HEK293 (cell line): ENCODE data around the gene HLA-DQB2.

Experiments used
- CTCF ChIA-PET: fragments of 350-600 bp; formaldehyde crosslinking; extraction: SDS; loops from one replicate; lab custom pipeline; 2021; ENCODE audit warnings: antibody characterized with exemption; lab: Yijun Ruan, JAX
- POLR2A ChIA-PET: fragments of 300-600 bp; formaldehyde crosslinking; extraction: SDS; loops from one replicate; lab custom pipeline; 2020; ENCODE audit warnings: antibody characterized with exemption, inconsistent platforms; lab: Yijun Ruan, JAX
- H3K27ac ChIP-seq: fragments of 200-500 bp; sonication (Bioruptor generic); 2 replicates; pipeline ENCODE4 v1.5.1; 2014; ENCODE audit warnings: low read depth, low read length, control low read depth, inconsistent platforms; ENCODE audit errors: extremely low read depth
- H3K36me3 ChIP-seq, 2 experiments: fragments of 200-500 bp in 1 of 2; sonication (Bioruptor generic) in 1 of 2; 1 replicate in 1 of 2; 2 replicates in 1 of 2; pipeline ENCODE4 v1.5.1; 2014 to 2017; ENCODE audit warnings: inconsistent platforms in 2 of 2, low read length in 2 of 2; ENCODE audit not compliant: control insufficient read depth in 2 of 2, insufficient read depth in 1 of 2
- H3K4me1 ChIP-seq: fragments of 200-500 bp; sonication (Bioruptor generic); 2 replicates; pipeline ENCODE4 v1.5.1; 2014; ENCODE audit warnings: mild to moderate bottlenecking, low read length, inconsistent platforms; ENCODE audit not compliant: control insufficient read depth, insufficient read depth
- H3K4me3 ChIP-seq: 2 replicates; pipeline ENCODE4 v1.5.1; 2011; ENCODE audit warnings: low read depth, mild to moderate bottlenecking, control low read depth, low read length, moderate library complexity
- H3K9me3 ChIP-seq: fragments of 200-500 bp; sonication (Bioruptor generic); 2 replicates; pipeline ENCODE4 v1.5.1; 2014; ENCODE audit warnings: low read depth, low read length, inconsistent platforms; ENCODE audit not compliant: control insufficient read depth, insufficient read depth
- BCL11A ChIP-seq: fragments of 450-650 bp; formaldehyde crosslinking; IDR thresholded peaks from 2 replicates; pipeline ENCODE4 v1.5.1; 2016; ENCODE audit warnings: low read depth, missing biosample characterization, missing genetic modification characterization
- GLIS2 ChIP-seq: fragments of 450-650 bp; formaldehyde crosslinking; IDR thresholded peaks from 2 replicates; pipeline ENCODE4 v1.5.1; 2016; ENCODE audit warnings: missing biosample characterization, missing genetic modification characterization
- HOXA7 ChIP-seq: sonication (generic); formaldehyde crosslinking; IDR thresholded peaks from 2 replicates; pipeline ENCODE4 v1.8.1; 2022; ENCODE audit warnings: missing genetic modification reagents, borderline replicate concordance
- HOXD13 ChIP-seq: sonication (generic); formaldehyde crosslinking; IDR thresholded peaks from 2 replicates; pipeline ENCODE4 v1.8.0; 2022; ENCODE audit warnings: missing genetic modification reagents, borderline replicate concordance
- KLF1 ChIP-seq: fragments of 450-650 bp; formaldehyde crosslinking; IDR thresholded peaks from 2 replicates; pipeline ENCODE4 v1.5.1; 2016; ENCODE audit warnings: missing biosample characterization, missing genetic modification characterization
- KLF7 ChIP-seq: fragments of 450-650 bp; formaldehyde crosslinking; IDR thresholded peaks from 2 replicates; pipeline ENCODE4 v1.5.1; 2016; ENCODE audit warnings: missing biosample characterization, missing genetic modification characterization, borderline replicate concordance
- REPIN1 ChIP-seq: fragments of 450-650 bp; formaldehyde crosslinking; IDR thresholded peaks from 2 replicates; pipeline ENCODE4 v1.5.1; 2017; ENCODE audit warnings: missing biosample characterization, missing genetic modification characterization, low read depth
- REST ChIP-seq: fragments of 450-650 bp; formaldehyde crosslinking; IDR thresholded peaks from 2 replicates; pipeline ENCODE4 v1.5.1; 2016; ENCODE audit warnings: missing biosample characterization, missing genetic modification characterization
- ZBTB10 ChIP-seq: fragments of 450-650 bp; formaldehyde crosslinking; IDR thresholded peaks from 2 replicates; pipeline ENCODE4 v1.5.1; 2016; ENCODE audit warnings: missing biosample characterization, missing genetic modification characterization
- ZBTB26 ChIP-seq: fragments of 450-650 bp; formaldehyde crosslinking; optimal IDR thresholded peaks from 2 replicates; pipeline ENCODE3; 2016; ENCODE audit warnings: missing biosample characterization, mild to moderate bottlenecking, missing genetic modification characterization
- ZNF112 ChIP-seq: fragments of 450-650 bp; formaldehyde crosslinking; IDR thresholded peaks from 2 replicates; pipeline ENCODE4 v1.5.0; 2017; ENCODE audit warnings: missing biosample characterization, missing genetic modification characterization
- ZNF114 ChIP-seq: fragments of 450-650 bp; formaldehyde crosslinking; IDR thresholded peaks from 2 replicates; pipeline ENCODE4 v1.5.0; 2017; ENCODE audit warnings: missing biosample characterization, missing genetic modification characterization
- ZNF121 ChIP-seq: fragments of 450-650 bp; formaldehyde crosslinking; IDR thresholded peaks from 2 replicates; pipeline ENCODE4 v1.5.1; 2016; ENCODE audit warnings: missing biosample characterization, missing genetic modification characterization
- ZNF16 ChIP-seq: fragments of 450-650 bp; formaldehyde crosslinking; IDR thresholded peaks from 2 replicates; pipeline ENCODE4 v1.5.1; 2016; ENCODE audit warnings: low read depth, missing biosample characterization, missing genetic modification characterization
- ZNF169 ChIP-seq: fragments of 450-650 bp; formaldehyde crosslinking; IDR thresholded peaks from 2 replicates; pipeline ENCODE4 v1.5.1; 2016; ENCODE audit warnings: missing biosample characterization, missing genetic modification characterization
- ZNF175 ChIP-seq: fragments of 450-650 bp; formaldehyde crosslinking; IDR thresholded peaks from 2 replicates; pipeline ENCODE4 v1.5.1; 2016; ENCODE audit warnings: missing biosample characterization, missing genetic modification characterization
- ZNF350 ChIP-seq: fragments of 450-650 bp; formaldehyde crosslinking; IDR thresholded peaks from 2 replicates; pipeline ENCODE4 v1.5.0; 2017; ENCODE audit warnings: missing biosample characterization, mild to moderate bottlenecking, missing genetic modification characterization
- ZNF366 ChIP-seq: fragments of 450-650 bp; formaldehyde crosslinking; conservative IDR thresholded peaks from 2 replicates; pipeline ENCODE4 v1.5.1; 2016; ENCODE audit warnings: missing biosample characterization, missing genetic modification characterization
- ZNF394 ChIP-seq: fragments of 450-650 bp; formaldehyde crosslinking; IDR thresholded peaks from 2 replicates; pipeline ENCODE4 v1.5.1; 2016; ENCODE audit warnings: missing biosample characterization, missing genetic modification characterization, mild to moderate bottlenecking, moderate library complexity, borderline replicate concordance
- ZNF426 ChIP-seq: fragments of 450-650 bp; formaldehyde crosslinking; IDR thresholded peaks from 2 replicates; pipeline ENCODE4 v1.5.1; 2017; ENCODE audit warnings: missing biosample characterization, missing genetic modification characterization, mild to moderate bottlenecking, inconsistent platforms, moderate library complexity
- ZNF596 ChIP-seq: fragments of 450-650 bp; IDR thresholded peaks from 2 replicates; pipeline ENCODE4 v1.5.0; 2018; ENCODE audit warnings: missing biosample characterization, mild to moderate bottlenecking, missing genetic modification characterization, moderate library complexity
- ZNF621 ChIP-seq: fragments of 450-650 bp; formaldehyde crosslinking; IDR thresholded peaks from 2 replicates; pipeline ENCODE4 v1.5.1; 2017; ENCODE audit warnings: missing biosample characterization, missing genetic modification characterization
- ZNF645 ChIP-seq: fragments of 450-650 bp; formaldehyde crosslinking; IDR thresholded peaks from 2 replicates; pipeline ENCODE4; 2016; ENCODE audit warnings: missing biosample characterization, missing genetic modification characterization
- ZNF670 ChIP-seq: fragments of 450-650 bp; formaldehyde crosslinking; IDR thresholded peaks from 2 replicates; pipeline ENCODE4 v1.5.1; 2016; ENCODE audit warnings: missing biosample characterization, missing genetic modification characterization, low read depth
- ZNF776 ChIP-seq: fragments of 450-650 bp; formaldehyde crosslinking; IDR thresholded peaks from 2 replicates; pipeline ENCODE4 v1.5.0; 2017; ENCODE audit warnings: missing biosample characterization, missing genetic modification characterization, borderline replicate concordance
- ZNF830 ChIP-seq: fragments of 450-650 bp; IDR thresholded peaks from 2 replicates; pipeline ENCODE4 v1.5.0; 2018; ENCODE audit warnings: missing biosample characterization, missing genetic modification characterization, low read depth, mild to moderate bottlenecking, moderate library complexity
- ZNF843 ChIP-seq: fragments of 450-650 bp; formaldehyde crosslinking; IDR thresholded peaks from 2 replicates; pipeline ENCODE4 v1.5.1; 2016; ENCODE audit warnings: missing biosample characterization, missing genetic modification characterization

Gene HLA-DQB2

GRCh38 chr6:32763421-32763820 is at the start of gene HLA-DQB2:
HLA-DQB2 (minus strand) TSS chr6:32763532; CDS start chr6:32763470, 62 bp downstream.
- no peak within 1 kb of the TSS for H3K4me3 ChIP-seq
- no peaks in the 10 kb centered on the region for H3K9me3 ChIP-seq
- H3K36me3 ChIP-seq = no peaks in the 10 kb centered on the region
- H3K4me1 ChIP-seq = no peaks in the 10 kb centered on the region
- POLR2A ChIA-PET = no interaction called here
- TF ChIP-seq GLIS2 (no peak), ZNF670 (tag by site-specific recombination) (no peak), ZNF169 (tag by site-specific recombination) (no peak), ZNF394 (no peak), HOXD13 (CRISPR knock-in tag) (no peak), REPIN1 (no peak), ZNF596 (tag by site-specific recombination) (no peak), ZNF645 (tag by site-specific recombination) (no peak), ZNF16 (tag by site-specific recombination) (no peak), BCL11A (tag by site-specific recombination) (no peak), ZNF350 (tag by site-specific recombination) (no peak), ZNF114 (no peak), ZBTB26 (no peak), ZNF121 (tag by site-specific recombination) (no peak), ZNF621 (tag by site-specific recombination) (no peak), ZNF830 (tag by site-specific recombination) (no peak), ZNF776 (no peak)
- no peak within 1 kb of the TSS for H3K27ac ChIP-seq
- CTCF ChIA-PET = interaction anchor here (0.5 to 1.1 kb wide), 3 partner anchors 75 to 509 kb away, joined by 3 to 7 read pairs (median 4); partner anchors contain the start of gene TAP2

- H3K4me1 ChIP-seq = no peaks in the 10 kb centered on the region
- H3K27ac ChIP-seq = no peak overlapping the region
- H3K4me3 ChIP-seq = no peak overlapping the region
- H3K9me3 ChIP-seq = no peaks in the 10 kb centered on the region
- TF ChIP-seq HOXA7 (CRISPR knock-in tag) (no peak), ZNF426 (tag by site-specific recombination) (no peak), ZNF175 (no peak), KLF1 (tag by site-specific recombination) (no peak), ZNF843 (tag by site-specific recombination) (no peak), ZNF366 (tag by site-specific recombination) (no peak), ZBTB10 (tag by site-specific recombination) (no peak), REST (tag by site-specific recombination) (no peak), ZNF112 (tag by site-specific recombination) (no peak), KLF7 (tag by site-specific recombination) (no peak)
- TF ChIP-seq, all 188 proteins: peak for 0
- CTCF ChIA-PET = interaction anchor here (0.7 to 3.6 kb wide), 5 partner anchors 12 to 124 kb away, joined by 3 to 24 read pairs (median 4); no protein-coding TSS in a partner anchor
- POLR2A ChIA-PET = interaction anchor here (0.7 to 1.3 kb wide), 2 partner anchors 12 to 555 kb away, joined by 3 read pairs; no protein-coding TSS in a partner anchor
- no peaks in the 10 kb centered on the region for H3K36me3 ChIP-seq
Observed at GRCh38 chr6:32809171-32809570, 45.8 kb upstream of the HLA-DQB2 start.
